ENCODE data around the gene ANK2. TPM values are rescaled to one million over a fixed set of nuclear protein-coding genes. Genes with fewer than 3 reads are reported as not detected.

Gene ANK2
- total and polyA plus RNA-seq, 10 donors = 5.3 to 158 (median 72.9) TPM

- no peak for DNase-seq
- H3K9me3 ChIP-seq = no peaks in the 10 kb centered on the region
- H3K4me1 ChIP-seq = no peaks in the 10 kb centered on the region
- no peaks in the 10 kb centered on the region for H3K36me3 ChIP-seq
- TF ChIP-seq CTCF (IDR thresholded peaks at IDR 0.05 in 8 of 11, conservative IDR thresholded peaks at IDR 0.05 in 3 of 11) = peak in 2 of 11 experiments; percentile 17 to 22
- TF ChIP-seq POLR2AphosphoS5 (IDR thresholded peaks at IDR 0.05) = no peak
- TF ChIP-seq POLR2A (IDR thresholded peaks at IDR 0.05) = no peak
- no peaks in the 10 kb centered on the region for H3K27me3 ChIP-seq (replicated peaks in 1 of 7)
- H3K27ac ChIP-seq = no peak overlapping the region
- intact Hi-C loops (cut with DNase I; ENCODE audit: low total_unique reads) = no loop called here
- H3K4me3 ChIP-seq = no peak overlapping the region
These were observed 56.7 kb downstream of the ANK2 start for GRCh38 chr4:113106108-113106507.

- H3K4me3 ChIP-seq = no peak overlapping the region
- H3K27me3 ChIP-seq (replicated peaks in 1 of 7) = no peaks in the 10 kb centered on the region
- no peak overlapping the region for H3K27ac ChIP-seq
- no peaks in the 10 kb centered on the region for H3K9me3 ChIP-seq
- TF ChIP-seq CTCF (IDR thresholded peaks at IDR 0.05 in 8 of 11, conservative IDR thresholded peaks at IDR 0.05 in 3 of 11) = no peak
- TF ChIP-seq POLR2A (IDR thresholded peaks at IDR 0.05) = no peak
- no peak for TF ChIP-seq POLR2AphosphoS5 (IDR thresholded peaks at IDR 0.05)
- no peaks in the 10 kb centered on the region for H3K36me3 ChIP-seq
- H3K4me1 ChIP-seq = no peaks in the 10 kb centered on the region
- intact Hi-C loops (cut with DNase I; ENCODE audit: low total_unique reads) = no loop called here
- 60 to 74% (median 64%) methylated on average over 4 of the region's 4 CpGs for WGBS, 5 donors
- no peak for DNase-seq
These were observed 59.8 kb downstream of the ANK2 start for GRCh38 chr4:113109106-113109718.

GRCh38 chr4:113112338-113112978 lies 63.0 kb downstream of the ANK2 start:
- no peak overlapping the region for H3K27ac ChIP-seq
- H3K36me3 ChIP-seq = no peaks in the 10 kb centered on the region
- H3K4me3 ChIP-seq = no peak overlapping the region
- H3K4me1 ChIP-seq = no peaks in the 10 kb centered on the region
- 38 to 45% (median 42%) methylated on average over 2 of the region's 2 CpGs for WGBS, 5 donors
- intact Hi-C loops (cut with DNase I; ENCODE audit: low total_unique reads) = no loop called here
- TF ChIP-seq CTCF (IDR thresholded peaks at IDR 0.05 in 8 of 11, conservative IDR thresholded peaks at IDR 0.05 in 3 of 11) (no peak), POLR2A (IDR thresholded peaks at IDR 0.05) (no peak), POLR2AphosphoS5 (IDR thresholded peaks at IDR 0.05) (no peak)
- no peaks in the 10 kb centered on the region for H3K27me3 ChIP-seq (replicated peaks in 1 of 7)
- H3K9me3 ChIP-seq = no peaks in the 10 kb centered on the region
- no peak for DNase-seq

- H3K27ac ChIP-seq = no peak overlapping the region
- intact Hi-C loops (cut with DNase I; ENCODE audit: low total_unique reads) = no loop called here
- WGBS, 5 donors = 64 to 81% (median 72%) methylated on average over 2 of the region's 2 CpGs
- H3K36me3 ChIP-seq = no peaks in the 10 kb centered on the region
- no peaks in the 10 kb centered on the region for H3K27me3 ChIP-seq (replicated peaks in 1 of 7)
- H3K4me1 ChIP-seq = no peaks in the 10 kb centered on the region
- TF ChIP-seq POLR2AphosphoS5 (IDR thresholded peaks at IDR 0.05) (no peak), POLR2A (IDR thresholded peaks at IDR 0.05) (no peak), CTCF (IDR thresholded peaks at IDR 0.05 in 8 of 11, conservative IDR thresholded peaks at IDR 0.05 in 3 of 11) (no peak)
- H3K4me3 ChIP-seq = no peak overlapping the region
- DNase-seq = no peak
- H3K9me3 ChIP-seq = no peaks in the 10 kb centered on the region
These were observed 63.7 kb downstream of the ANK2 start for GRCh38 chr4:113113151-113113550.
